Adrenal gland (tissue), 5 donors: ENCODE results near the gene GNAO1.

Experiments used
- POLR2A ChIP-seq, 2 donors: fragments of 450-650 bp; IDR thresholded peaks; one replicate each; pipeline ENCODE4 v1.6.1; 2017; ENCODE audit warnings: antibody characterized with exemption in 2 of 2, mild to moderate bottlenecking in 2 of 2, moderate library complexity in 1 of 2
- TF ChIP-seq, protein P1 (sequence below), 6 experiments: fragments of 450-650 bp in 4 of 6; fragments of 200-600 bp in 2 of 6; sonication (generic) in 1 of 6; IDR thresholded peaks; 1 replicate in 5 of 6; 2 replicates in 1 of 6; pipeline versions ENCODE4 v1.5.1 to v1.8.0; 2016 to 2021; ENCODE audit warnings: antibody characterized with exemption in 6 of 6, mild to moderate bottlenecking in 2 of 6, moderate library complexity in 1 of 6
- donor health status: DM: no; HTN: no; CAD: no.

DNA sequence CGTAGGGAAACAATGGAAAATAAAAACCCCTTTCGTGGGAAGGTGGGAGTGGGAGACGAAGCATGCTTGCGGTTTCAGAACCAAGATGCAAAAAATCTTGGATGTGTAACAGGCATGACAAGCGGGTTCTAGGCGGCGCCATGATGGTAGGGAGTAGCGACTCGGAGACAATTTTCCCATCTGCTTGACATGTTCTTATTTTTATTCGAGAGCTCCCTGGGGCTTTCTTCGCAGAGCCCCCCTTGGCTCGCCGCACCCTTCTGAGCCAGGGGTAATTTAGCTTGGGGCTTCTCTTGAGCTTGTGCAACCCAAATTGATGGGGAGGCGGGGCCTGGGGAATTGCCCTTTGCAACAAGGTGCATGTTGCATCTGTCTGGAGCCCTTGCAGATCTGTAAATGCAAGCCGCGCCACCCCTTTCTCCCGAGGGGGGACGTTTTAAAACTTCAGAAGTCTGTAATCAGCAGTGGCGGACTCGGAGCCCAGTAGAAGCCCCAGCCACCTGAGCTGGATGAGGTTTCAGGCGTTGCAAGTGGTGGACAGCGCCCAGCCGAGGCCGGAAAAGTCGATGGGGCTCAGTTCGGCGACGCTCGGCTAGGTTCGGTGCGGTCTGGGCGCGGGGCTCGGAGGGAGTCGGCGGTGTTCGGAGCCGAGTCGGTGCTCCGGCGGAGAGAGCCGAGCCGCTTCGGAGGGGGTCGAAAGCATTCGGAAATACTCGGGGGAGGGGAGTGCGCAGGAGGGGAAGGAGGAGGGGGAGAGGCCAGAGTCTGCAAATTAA lies 2.9 kb downstream of the GNAO1 start:
- no peak for TF ChIP-seq POLR2A (IDR thresholded peaks at IDR 0.05)
- TF ChIP-seq, protein P1, sequence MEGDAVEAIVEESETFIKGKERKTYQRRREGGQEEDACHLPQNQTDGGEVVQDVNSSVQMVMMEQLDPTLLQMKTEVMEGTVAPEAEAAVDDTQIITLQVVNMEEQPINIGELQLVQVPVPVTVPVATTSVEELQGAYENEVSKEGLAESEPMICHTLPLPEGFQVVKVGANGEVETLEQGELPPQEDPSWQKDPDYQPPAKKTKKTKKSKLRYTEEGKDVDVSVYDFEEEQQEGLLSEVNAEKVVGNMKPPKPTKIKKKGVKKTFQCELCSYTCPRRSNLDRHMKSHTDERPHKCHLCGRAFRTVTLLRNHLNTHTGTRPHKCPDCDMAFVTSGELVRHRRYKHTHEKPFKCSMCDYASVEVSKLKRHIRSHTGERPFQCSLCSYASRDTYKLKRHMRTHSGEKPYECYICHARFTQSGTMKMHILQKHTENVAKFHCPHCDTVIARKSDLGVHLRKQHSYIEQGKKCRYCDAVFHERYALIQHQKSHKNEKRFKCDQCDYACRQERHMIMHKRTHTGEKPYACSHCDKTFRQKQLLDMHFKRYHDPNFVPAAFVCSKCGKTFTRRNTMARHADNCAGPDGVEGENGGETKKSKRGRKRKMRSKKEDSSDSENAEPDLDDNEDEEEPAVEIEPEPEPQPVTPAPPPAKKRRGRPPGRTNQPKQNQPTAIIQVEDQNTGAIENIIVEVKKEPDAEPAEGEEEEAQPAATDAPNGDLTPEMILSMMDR (IDR thresholded peaks at IDR 0.05) = no peak
